ENCODE data around the gene DEPDC5.

DNA sequence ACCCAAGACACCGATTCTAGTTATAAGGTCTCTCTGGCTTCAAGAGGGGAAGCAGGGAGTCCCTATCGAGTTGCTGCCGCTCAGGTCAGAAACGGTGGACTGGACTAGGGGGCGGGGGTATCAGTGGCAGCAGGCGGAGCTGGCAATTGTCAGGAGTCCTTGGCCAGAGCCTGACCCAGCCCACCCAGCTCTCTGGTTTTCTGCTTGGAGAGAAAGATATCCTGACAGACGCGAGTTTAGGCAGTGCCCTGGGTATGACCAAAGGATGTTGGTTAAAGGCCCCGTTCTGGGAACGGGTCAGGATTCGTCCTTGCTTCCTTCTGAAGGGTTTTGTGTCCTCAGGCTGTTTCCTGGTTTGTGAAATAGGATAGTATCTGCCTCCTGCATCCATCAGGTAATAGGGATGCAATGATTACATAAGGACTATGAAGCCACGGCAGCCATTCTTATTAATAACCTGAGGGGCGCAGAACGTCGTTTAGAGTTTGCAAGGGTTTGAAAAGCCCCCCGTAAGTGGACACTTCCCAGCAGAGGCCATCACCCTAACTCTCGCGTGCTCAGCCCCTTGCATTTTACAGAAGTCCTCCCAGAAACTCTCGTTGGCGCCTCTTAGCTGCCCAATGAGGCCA is 700 bp upstream of the DEPDC5 start:
- TF ChIP-seq, protein P1, sequence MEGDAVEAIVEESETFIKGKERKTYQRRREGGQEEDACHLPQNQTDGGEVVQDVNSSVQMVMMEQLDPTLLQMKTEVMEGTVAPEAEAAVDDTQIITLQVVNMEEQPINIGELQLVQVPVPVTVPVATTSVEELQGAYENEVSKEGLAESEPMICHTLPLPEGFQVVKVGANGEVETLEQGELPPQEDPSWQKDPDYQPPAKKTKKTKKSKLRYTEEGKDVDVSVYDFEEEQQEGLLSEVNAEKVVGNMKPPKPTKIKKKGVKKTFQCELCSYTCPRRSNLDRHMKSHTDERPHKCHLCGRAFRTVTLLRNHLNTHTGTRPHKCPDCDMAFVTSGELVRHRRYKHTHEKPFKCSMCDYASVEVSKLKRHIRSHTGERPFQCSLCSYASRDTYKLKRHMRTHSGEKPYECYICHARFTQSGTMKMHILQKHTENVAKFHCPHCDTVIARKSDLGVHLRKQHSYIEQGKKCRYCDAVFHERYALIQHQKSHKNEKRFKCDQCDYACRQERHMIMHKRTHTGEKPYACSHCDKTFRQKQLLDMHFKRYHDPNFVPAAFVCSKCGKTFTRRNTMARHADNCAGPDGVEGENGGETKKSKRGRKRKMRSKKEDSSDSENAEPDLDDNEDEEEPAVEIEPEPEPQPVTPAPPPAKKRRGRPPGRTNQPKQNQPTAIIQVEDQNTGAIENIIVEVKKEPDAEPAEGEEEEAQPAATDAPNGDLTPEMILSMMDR (IDR thresholded peaks at IDR 0.05), result no peak
- no peak for TF ChIP-seq POLR2AphosphoS5 (IDR thresholded peaks at IDR 0.05)

Data from breast epithelium (tissue), 3 donors.